CD14-positive monocyte (primary cell): ENCODE results near the gene KCNT2. TPM values are rescaled to one million over a fixed set of nuclear protein-coding genes. Genes with fewer than 3 reads are reported as not detected.

ENCODE experiments used
- DNase-seq, 3 donors: peaks; one replicate each; pipeline ENCODE4 v3.0.0-alpha.2; 2011 to 2022
- H2AFZ ChIP-seq: 2 replicates; pipeline ENCODE4 v1.6.0; 2012; ENCODE audit warnings: mild to moderate bottlenecking, low read depth, low read length, inconsistent platforms; ENCODE audit not compliant: insufficient read depth, poor library complexity, severe bottlenecking
- H3K27ac ChIP-seq, 2 donors: 1 replicate in 1 of 2; 2 replicates in 1 of 2; pipeline ENCODE4 v1.5.1; 2012 to 2013; ENCODE audit warnings: low read length in 2 of 2, control low read depth in 1 of 2, inconsistent platforms in 1 of 2, low read depth in 1 of 2, mild to moderate bottlenecking in 1 of 2
- H3K27me3 ChIP-seq, 2 donors: one replicate each; pipeline versions ENCODE4 v1.6.0 to v1.6.1; 2011 to 2013; ENCODE audit warnings: low read length in 2 of 2; ENCODE audit not compliant: control insufficient read depth in 2 of 2, insufficient read depth in 2 of 2
- H3K36me3 ChIP-seq, 2 donors: replicated peaks in 1 of 2; 1 replicate in 1 of 2; 2 replicates in 1 of 2; pipeline versions ENCODE4 v1.5.1 to v1.6.1; 2012 to 2013; ENCODE audit warnings: low read length in 2 of 2, control low read depth in 1 of 2, inconsistent platforms in 1 of 2, mild to moderate bottlenecking in 1 of 2; ENCODE audit not compliant: insufficient read depth in 2 of 2, control insufficient read depth in 1 of 2
- H3K4me1 ChIP-seq, 2 donors: 1 replicate in 1 of 2; 2 replicates in 1 of 2; pipeline versions ENCODE4 v1.5.1 to v1.6.1; 2012 to 2013; ENCODE audit warnings: low read length in 2 of 2, control low read depth in 1 of 2, inconsistent platforms in 1 of 2, mild to moderate bottlenecking in 1 of 2, moderate library complexity in 1 of 2; ENCODE audit not compliant: insufficient read depth in 2 of 2, control insufficient read depth in 1 of 2
- H3K4me2 ChIP-seq: replicated peaks from 2 replicates; pipeline ENCODE3; 2012; ENCODE audit warnings: low read length, moderate library complexity, mild to moderate bottlenecking; ENCODE audit not compliant: poor library complexity, severe bottlenecking; ENCODE audit errors: extremely low read depth
- H3K4me3 ChIP-seq, 3 experiments: fragments of 200-600 bp in 1 of 3; sonication (generic) in 1 of 3; replicated peaks in 1 of 3; 1 replicate in 2 of 3; 2 replicates in 1 of 3; pipeline ENCODE4 v1.5.1; 2011 to 2013; ENCODE audit warnings: low read length in 3 of 3, mild to moderate bottlenecking in 3 of 3, control low read depth in 2 of 3, low read depth in 2 of 3, inconsistent platforms in 1 of 3, moderate library complexity in 1 of 3
- H3K79me2 ChIP-seq: 2 replicates; pipeline ENCODE4 v1.6.0; 2012; ENCODE audit warnings: mild to moderate bottlenecking, control low read depth, inconsistent platforms, low read length, moderate library complexity; ENCODE audit not compliant: insufficient read depth
- H3K9ac ChIP-seq: 2 replicates; pipeline ENCODE4 v1.6.0; 2017; ENCODE audit warnings: low read length, mild to moderate bottlenecking; ENCODE audit not compliant: insufficient read depth, poor library complexity, severe bottlenecking
- H3K9me3 ChIP-seq, 2 donors: replicated peaks in 1 of 2; 1 replicate in 1 of 2; 2 replicates in 1 of 2; pipeline versions ENCODE4 v1.5.1 to v1.6.1; 2012 to 2013; ENCODE audit warnings: low read length in 2 of 2, control low read depth in 1 of 2; ENCODE audit not compliant: control insufficient read depth in 1 of 2, insufficient read depth in 1 of 2
- H4K20me1 ChIP-seq: 2 replicates; pipeline ENCODE4 v1.6.0; 2012; ENCODE audit warnings: mild to moderate bottlenecking, low read length, control low read depth, moderate library complexity; ENCODE audit not compliant: insufficient read depth
- H3K27ac Mint-ChIP-seq, 7 donors: one replicate each; pipeline ENCODE4 v1.8.0; 2020; ENCODE audit warnings: mild to moderate bottlenecking in 7 of 7, mixed read lengths in 7 of 7, moderate library complexity in 6 of 7, inconsistent platforms in 2 of 7
- H3K27me3 Mint-ChIP-seq, 3 donors: one replicate each; pipeline ENCODE4 v1.8.0; 2021 to 2022; ENCODE audit warnings: low read depth in 3 of 3, mild to moderate bottlenecking in 3 of 3, mixed read lengths in 3 of 3, moderate library complexity in 3 of 3, inconsistent platforms in 1 of 3
- H3K36me3 Mint-ChIP-seq, 2 donors: one replicate each; pipeline ENCODE4 v1.8.0; 2020; ENCODE audit warnings: mixed read lengths in 2 of 2, inconsistent platforms in 1 of 2, mild to moderate bottlenecking in 1 of 2
- H3K4me1 Mint-ChIP-seq: one replicate; pipeline ENCODE4 v1.8.0; 2020; ENCODE audit warnings: mild to moderate bottlenecking, mixed read lengths
- H3K4me3 Mint-ChIP-seq, 2 donors: one replicate each; pipeline ENCODE4 v1.8.0; 2020; ENCODE audit warnings: mild to moderate bottlenecking in 2 of 2, mixed read lengths in 2 of 2, moderate library complexity in 1 of 2
- H3K9me3 Mint-ChIP-seq, 7 donors: one replicate each; pipeline ENCODE4 v1.8.0; 2020 to 2022; ENCODE audit warnings: mixed read lengths in 7 of 7, mild to moderate bottlenecking in 6 of 7, moderate library complexity in 6 of 7, inconsistent platforms in 2 of 7
- CTCF ChIP-seq: fragments of 200-600 bp; IDR thresholded peaks from one replicate; pipeline ENCODE4 v1.8.0; 2022; ENCODE audit warnings: antibody characterized with exemption, mild to moderate bottlenecking
- WGBS: methylation state at CpG from one replicate; pipeline ENCODE4 v1.1.5; 2013; ENCODE audit warnings: missing lambda C conversion rate; ENCODE audit not compliant: insufficient coverage; 5-methylcytosine and 5-hydroxymethylcytosine counted together
- intact Hi-C, 2 donors: fragments of 100-400 bp; cut with micrococcal nuclease; formaldehyde crosslinking; loops; one replicate each; pipeline versions ENCODE4 v1.15.0 to v1.15.1; 2023
- polyA plus RNA-seq, 3 donors: library from polyadenylated mRNA; depleted of rRNA in 1 of 3; unstranded in 2 of 3; stranded (reverse) in 1 of 3; fragments of 300-500 nt in 2 of 3; fragments of >200 nt in 1 of 3; fragmentation: Illumina TruSeq in 2 of 3; gene quantifications; 1 replicate in 2 of 3; 2 replicates in 1 of 3; pipeline ENCODE4 v1.2.3, GENCODE V29; 2012 to 2021

Gene KCNT2
- polyA plus RNA-seq, 3 donors, result not detected

- intact Hi-C loops, result no loop called here
- no peak overlapping the region for H3K9ac ChIP-seq
- no peak overlapping the region for H3K4me3 ChIP-seq
- no peaks in the 10 kb centered on the region for H3K36me3 ChIP-seq
- Mint-ChIP-seq H3K4me3 (no peak overlapping the region), H3K36me3 (no peaks in the 10 kb centered on the region), H3K9me3 (peaks cover 0 to 8% (median 4%) of the 10 kb centered on the region in 7 donors), H3K27ac (no peak overlapping the region), H3K4me1 (no peaks in the 10 kb centered on the region), H3K27me3 (peaks cover 0 to 3% (median 0%) of the 10 kb centered on the region in 3 donors)
- H3K79me2 ChIP-seq, result no peaks in the 10 kb centered on the region
- no peak for TF ChIP-seq CTCF
- H3K27me3 ChIP-seq, result no peaks in the 10 kb centered on the region
- H3K27ac ChIP-seq, result no peak overlapping the region
- H3K9me3 ChIP-seq, result peaks cover 0 to 5% of the 10 kb centered on the region in 2 donors
- no peaks in the 10 kb centered on the region for H4K20me1 ChIP-seq
- no peaks in the 10 kb centered on the region for H3K4me1 ChIP-seq
- H3K4me2 ChIP-seq, result no peak overlapping the region
- no peak overlapping the region for H2AFZ ChIP-seq
- DNase-seq, result no peak
Observed at GRCh38 chr1:196563768-196564167, 44.5 kb downstream of the KCNT2 start.

- Histone ChIP-seq H4K20me1 (no peaks in the 10 kb centered on the region), H3K9ac (no peak overlapping the region), H3K4me1 (no peaks in the 10 kb centered on the region), H3K4me2 (no peak overlapping the region), H3K79me2 (no peaks in the 10 kb centered on the region), H2AFZ (no peak overlapping the region), H3K9me3 (no peaks in the 10 kb centered on the region), H3K27ac (no peak overlapping the region), H3K4me3 (no peak overlapping the region), H3K36me3 (no peaks in the 10 kb centered on the region), H3K27me3 (no peaks in the 10 kb centered on the region)
- no peak for DNase-seq
- H3K27ac Mint-ChIP-seq, result no peak overlapping the region
- no peak overlapping the region for H3K4me3 Mint-ChIP-seq
- H3K27me3 Mint-ChIP-seq, result no peaks in the 10 kb centered on the region
- TF ChIP-seq CTCF, result no peak
- no peaks in the 10 kb centered on the region for H3K36me3 Mint-ChIP-seq
- H3K4me1 Mint-ChIP-seq, result no peaks in the 10 kb centered on the region
- H3K9me3 Mint-ChIP-seq, result peaks cover 0 to 6% (median 2%) of the 10 kb centered on the region in 7 donors
- no CpG with 5 or more reads among the region's 3 CpGs for whole genome bisulfite sequencing
- intact Hi-C loops, result no loop called here
Observed at GRCh38 chr1:196559314-196559713, 48.9 kb downstream of the KCNT2 start.
